PC-3 (cell line): ENCODE results near the gene TK2. TPM values are rescaled to one million over a fixed set of nuclear protein-coding genes. Genes with fewer than 3 reads are reported as not detected.
A peak's percentile ranks its signal among the peaks of the same experiment; 100 is the strongest.
"Not testable (repeated sequence)": the region's sequence is repeated elsewhere in the genome, so short reads cannot be mapped to it uniquely, and the experiment has no call there.

Experiments
- ATAC-seq: fragments of 200-7000 bp; cut with Tn5 transposase; 2 replicates; pipeline ENCODE4 v1.9.1; 2020; ENCODE audit warnings: mild to moderate bottlenecking, moderate library complexity
- BruUV-seq: library from RNA; stranded (reverse); fragments of 400-500 nt; replicated peaks from 2 replicates; lab custom pipeline; 2021; lab: Mats Ljungman, UMichigan
- CTCF ChIA-PET: fragments of 300-600 bp; sonication (Branson Sonifier 250); formaldehyde crosslinking; loops from one replicate; lab custom pipeline; 2022; ENCODE audit warnings: antibody characterized with exemption; lab: Charles Lee
- POLR2A ChIA-PET: fragments of 300-600 bp; sonication (Branson Sonifier 250); formaldehyde crosslinking; loops from one replicate; lab custom pipeline; 2022; ENCODE audit warnings: antibody characterized with exemption; ENCODE audit not compliant: unreplicated experiment; lab: Charles Lee
- DNase-seq: peaks from one replicate; pipeline ENCODE4 v3.0.0-alpha.2; 2015
- H2AFZ ChIP-seq: fragments of 300-600 bp; sonication (generic); 2 replicates; pipeline ENCODE4 v1.6.0; 2016; ENCODE audit warnings: antibody characterized with exemption, low read length
- H3F3A ChIP-seq: fragments of 300-600 bp; sonication (generic); one replicate; pipeline ENCODE4 v1.6.0; 2017; ENCODE audit warnings: antibody characterized with exemption, low read length, control low read depth, mild to moderate bottlenecking; ENCODE audit not compliant: unreplicated experiment
- H3K27ac ChIP-seq: fragments of 300-600 bp; sonication (generic); 2 replicates; pipeline ENCODE4 v1.5.1; 2016; ENCODE audit warnings: mild to moderate bottlenecking, low read length
- H3K27me3 ChIP-seq: fragments of 300-600 bp; sonication (generic); 2 replicates; pipeline ENCODE4 v1.6.1; 2016; ENCODE audit warnings: low read length, mixed read lengths
- H3K36me3 ChIP-seq: fragments of 300-600 bp; sonication (generic); 2 replicates; pipeline ENCODE4 v1.6.1; 2016; ENCODE audit warnings: low read depth, mixed run types, low read length, mixed read lengths
- H3K4me1 ChIP-seq: fragments of 300-600 bp; sonication (generic); 2 replicates; pipeline ENCODE4 v1.5.1; 2016; ENCODE audit warnings: low read length; ENCODE audit not compliant: insufficient read depth
- H3K4me2 ChIP-seq: fragments of 300-600 bp; sonication (generic); 2 replicates; pipeline ENCODE4 v1.6.0; 2016; ENCODE audit warnings: low read length
- H3K4me3 ChIP-seq: fragments of 300-600 bp; sonication (generic); 2 replicates; pipeline ENCODE4 v1.5.1; 2016; ENCODE audit warnings: mild to moderate bottlenecking, low read length, mixed read lengths
- H3K79me2 ChIP-seq: fragments of 300-600 bp; sonication (generic); 2 replicates; pipeline ENCODE4 v1.6.1; 2017; ENCODE audit warnings: low read length, mixed read lengths
- H3K9ac ChIP-seq: fragments of 300-600 bp; sonication (generic); 2 replicates; pipeline ENCODE4 v1.6.0; 2016; ENCODE audit warnings: mild to moderate bottlenecking, low read length
- H3K9me2 ChIP-seq: fragments of 300-600 bp; sonication (generic); replicated peaks from 2 replicates; pipeline ENCODE4 v1.6.1; 2016; ENCODE audit warnings: mixed run types, low read length, mixed read lengths
- H3K9me3 ChIP-seq: fragments of 300-600 bp; sonication (generic); 2 replicates; pipeline ENCODE4 v1.6.1; 2016; ENCODE audit warnings: low read length, mixed read lengths
- H4K20me1 ChIP-seq: fragments of 300-600 bp; sonication (generic); 2 replicates; pipeline ENCODE4 v1.6.1; 2016; ENCODE audit warnings: low read length, mixed read lengths
- EZH2 ChIP-seq: fragments of 300-600 bp; sonication (generic); IDR thresholded peaks from one replicate; pipeline ENCODE4 v1.6.1; 2017; ENCODE audit warnings: antibody characterized with exemption, mild to moderate bottlenecking, low read length; ENCODE audit not compliant: unreplicated experiment
- EZH2phosphoT487 ChIP-seq: fragments of 300-600 bp; sonication (generic); IDR thresholded peaks from 2 replicates; pipeline ENCODE4 v1.6.1; 2018; ENCODE audit warnings: mild to moderate bottlenecking, antibody characterized with exemption, low read length, borderline replicate concordance
- intact Hi-C: fragments of 100-400 bp; cut with micrococcal nuclease; formaldehyde crosslinking; loops from 2 replicates; pipeline ENCODE4 v1.9.0; 2023
- total RNA-seq: library from RNA; depleted of rRNA; stranded (reverse); fragments of >200 nt; gene quantifications from 2 replicates; pipeline ENCODE4 v1.2.3, GENCODE V29; 2014
- TF ChIP-seq, protein P1 (sequence below): fragments of 300-600 bp; sonication (generic); conservative IDR thresholded peaks from 2 replicates; pipeline ENCODE4 v1.5.1; 2017; ENCODE audit warnings: antibody characterized with exemption, low read depth, mild to moderate bottlenecking, low read length

The TK2 gene
- total RNA-seq, 1 experiment from 2014 or later = 8.3 TPM

- H3K9me2 ChIP-seq = no peaks in the 10 kb centered on the region
- H2AFZ ChIP-seq = no peak overlapping the region
- BruUV-seq = no TSS peak
- intact Hi-C loops = loop anchor here (1.0 to 2.0 kb wide), 2 partner anchors 8 to 107 kb away; no protein-coding TSS in a partner anchor
- CTCF ChIA-PET = interaction anchor here (0.6 kb wide), 1 partner anchor 70 kb away, joined by 3 read pairs; no protein-coding TSS in a partner anchor
- H3K27ac ChIP-seq = peak overlapping the region; percentile 59
- DNase-seq (peak; percentile 19), ATAC-seq (no peak)
- no peaks in the 10 kb centered on the region for H3K9me3 ChIP-seq
- no peaks in the 10 kb centered on the region for H3K27me3 ChIP-seq
- H3K79me2 ChIP-seq = no peaks in the 10 kb centered on the region
- no peak overlapping the region for H3K4me3 ChIP-seq
- peak overlapping the region; percentile 58 for H3K4me2 ChIP-seq
- peaks cover 6% of the 10 kb centered on the region for H3F3A ChIP-seq
- TF ChIP-seq EZH2 (no peak), EZH2phosphoT487 (no peak)
- TF ChIP-seq, protein P1, sequence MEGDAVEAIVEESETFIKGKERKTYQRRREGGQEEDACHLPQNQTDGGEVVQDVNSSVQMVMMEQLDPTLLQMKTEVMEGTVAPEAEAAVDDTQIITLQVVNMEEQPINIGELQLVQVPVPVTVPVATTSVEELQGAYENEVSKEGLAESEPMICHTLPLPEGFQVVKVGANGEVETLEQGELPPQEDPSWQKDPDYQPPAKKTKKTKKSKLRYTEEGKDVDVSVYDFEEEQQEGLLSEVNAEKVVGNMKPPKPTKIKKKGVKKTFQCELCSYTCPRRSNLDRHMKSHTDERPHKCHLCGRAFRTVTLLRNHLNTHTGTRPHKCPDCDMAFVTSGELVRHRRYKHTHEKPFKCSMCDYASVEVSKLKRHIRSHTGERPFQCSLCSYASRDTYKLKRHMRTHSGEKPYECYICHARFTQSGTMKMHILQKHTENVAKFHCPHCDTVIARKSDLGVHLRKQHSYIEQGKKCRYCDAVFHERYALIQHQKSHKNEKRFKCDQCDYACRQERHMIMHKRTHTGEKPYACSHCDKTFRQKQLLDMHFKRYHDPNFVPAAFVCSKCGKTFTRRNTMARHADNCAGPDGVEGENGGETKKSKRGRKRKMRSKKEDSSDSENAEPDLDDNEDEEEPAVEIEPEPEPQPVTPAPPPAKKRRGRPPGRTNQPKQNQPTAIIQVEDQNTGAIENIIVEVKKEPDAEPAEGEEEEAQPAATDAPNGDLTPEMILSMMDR = peak; percentile 54
- H3K4me1 ChIP-seq = peaks cover 48% of the 10 kb centered on the region
- POLR2A ChIA-PET = no interaction called here
- H3K9ac ChIP-seq = no peak overlapping the region
- H3K36me3 ChIP-seq = no peaks in the 10 kb centered on the region
- H4K20me1 ChIP-seq = no peaks in the 10 kb centered on the region
These were observed 34.1 kb downstream of the TK2 start for GRCh38 chr16:66515596-66516508.

- H3K9me3 ChIP-seq, ATAC-seq, intact Hi-C loops, H3K9ac ChIP-seq, H4K20me1 ChIP-seq, H3K27ac ChIP-seq, H3K79me2 ChIP-seq, BruUV-seq, POLR2A ChIA-PET, H3K4me2 ChIP-seq, H3K36me3 ChIP-seq, H3K9me2 ChIP-seq, H2AFZ ChIP-seq, H3K27me3 ChIP-seq, DNase-seq, H3K4me3 ChIP-seq, H3F3A ChIP-seq: not testable (repeated sequence)
- H3K4me1 ChIP-seq = peaks cover 56% of the 10 kb centered on the region
- CTCF ChIA-PET = interaction anchor here (0.6 kb wide), 1 partner anchor 69 kb away, joined by 3 read pairs; no protein-coding TSS in a partner anchor
These were observed 34.8 kb downstream of the TK2 start for GRCh38 chr16:66514980-66515595.

- H3K79me2 ChIP-seq, H3K4me3 ChIP-seq, H3F3A ChIP-seq, ATAC-seq, H3K9me2 ChIP-seq, H3K9me3 ChIP-seq, H3K4me2 ChIP-seq, H3K27me3 ChIP-seq, H2AFZ ChIP-seq, CTCF ChIA-PET, POLR2A ChIA-PET, DNase-seq, H3K27ac ChIP-seq, H3K9ac ChIP-seq, BruUV-seq, H4K20me1 ChIP-seq, intact Hi-C loops, H3K36me3 ChIP-seq: not testable (repeated sequence)
- H3K4me1 ChIP-seq = peaks cover 63% of the 10 kb centered on the region
These were observed 35.5 kb downstream of the TK2 start for GRCh38 chr16:66514391-66514790.
